HK-2 (cell line): ENCODE results near the gene RNF175.

Experiments used
- DNase-seq: peaks from one replicate; pipeline ENCODE4 v3.0.0-alpha.2; 2018; ENCODE audit not compliant: unreplicated experiment

Gene RNF175

GRCh38 chr4:153785910-153786721 lies 26.3 kb upstream of the RNF175 start:
- no peak for DNase-seq

- no peak for DNase-seq
Measured at GRCh38 chr4:153784166-153784699, 24.4 kb upstream of the RNF175 start.

- DNase-seq, result no peak
Measured at GRCh38 chr4:153782581-153782980, 22.8 kb upstream of the RNF175 start.

GRCh38 chr4:153781717-153782416 lies 22.0 kb upstream of the RNF175 start:
- DNase-seq, result no peak

- DNase-seq, result no peak
Measured at GRCh38 chr4:153781280-153781679, 21.5 kb upstream of the RNF175 start.

- no peak for DNase-seq
Measured at GRCh38 chr4:153780876-153781275, 21.1 kb upstream of the RNF175 start.

- no peak for DNase-seq
Measured at GRCh38 chr4:153780221-153780620, 20.4 kb upstream of the RNF175 start.

GRCh38 chr4:153778383-153778782 lies 18.6 kb upstream of the RNF175 start:
- no peak for DNase-seq

- DNase-seq, result no peak
Measured at GRCh38 chr4:153777421-153777820, 17.6 kb upstream of the RNF175 start.

- DNase-seq, result no peak
Measured at GRCh38 chr4:153776601-153777000, 16.8 kb upstream of the RNF175 start.

GRCh38 chr4:153773236-153773690 lies 13.4 kb upstream of the RNF175 start:
- DNase-seq, result no peak

GRCh38 chr4:153771046-153771445 lies 11.2 kb upstream of the RNF175 start:
- DNase-seq, result no peak

- DNase-seq, result no peak
Measured at GRCh38 chr4:153766758-153767157, 6.9 kb upstream of the RNF175 start.

GRCh38 chr4:153765894-153766293 lies 6.1 kb upstream of the RNF175 start:
- no peak for DNase-seq

GRCh38 chr4:153764601-153765368 lies 5.0 kb upstream of the RNF175 start:
- no peak for DNase-seq

- no peak for DNase-seq
Measured at GRCh38 chr4:153763404-153763803, 3.6 kb upstream of the RNF175 start.

GRCh38 chr4:153758688-153759406 lies 977 bp downstream of the RNF175 start:
- no peak for DNase-seq

- DNase-seq, result no peak
Measured at GRCh38 chr4:153758136-153758535, 1.7 kb downstream of the RNF175 start.

- DNase-seq, result peak; percentile 20
Measured at GRCh38 chr4:153757407-153757806, 2.4 kb downstream of the RNF175 start.

GRCh38 chr4:153755186-153755585 lies 4.6 kb downstream of the RNF175 start:
- DNase-seq, result no peak

GRCh38 chr4:153750197-153750817 lies 9.5 kb downstream of the RNF175 start:
- DNase-seq, result peak; percentile 72
